Measurements from ENCODE around the gene BHLHE40.
A peak's percentile ranks its signal among the peaks of the same experiment; 100 is the strongest.
"Not testable (repeated sequence)": the region's sequence is repeated elsewhere in the genome, so short reads cannot be mapped to it uniquely, and the experiment has no call there.

Gene BHLHE40

GRCh38 chr3:4950351-4950784 is 28.9 kb upstream of the BHLHE40 start:
- DNase-seq (ENCODE audit: low spot score in 2 of 2) (no peak), ATAC-seq (ENCODE audit: low read depth) (no peak)
- H3K27me3 Mint-ChIP-seq, result no peaks in the 10 kb centered on the region
- no peaks in the 10 kb centered on the region for H3K9me3 Mint-ChIP-seq
- no peaks in the 10 kb centered on the region for H3K36me3 Mint-ChIP-seq
- no peak overlapping the region for H3K4me3 Mint-ChIP-seq
- no peak overlapping the region for H3K27ac Mint-ChIP-seq
- H3K4me1 Mint-ChIP-seq, result no peaks in the 10 kb centered on the region

- Mint-ChIP-seq H3K4me1 (no peaks in the 10 kb centered on the region), H3K27ac (no peak overlapping the region), H3K4me3 (no peak overlapping the region), H3K36me3 (no peaks in the 10 kb centered on the region), H3K27me3 (no peaks in the 10 kb centered on the region), H3K9me3 (no peaks in the 10 kb centered on the region)
- ATAC-seq (ENCODE audit: low read depth) (no peak), DNase-seq (ENCODE audit: low spot score in 2 of 2) (no peak)
These were observed 28.3 kb upstream of the BHLHE40 start for GRCh38 chr3:4950948-4951347.

- Mint-ChIP-seq H3K27ac (no peak overlapping the region), H3K27me3 (no peaks in the 10 kb centered on the region), H3K9me3 (no peaks in the 10 kb centered on the region), H3K36me3 (peaks cover 4% of the 10 kb centered on the region), H3K4me3 (no peak overlapping the region), H3K4me1 (no peaks in the 10 kb centered on the region)
- no peak for ATAC-seq (ENCODE audit: low read depth)
- DNase-seq (ENCODE audit: low spot score in 2 of 2), result no peak
These were observed 26.1 kb upstream of the BHLHE40 start for GRCh38 chr3:4953119-4953518.

DNA sequence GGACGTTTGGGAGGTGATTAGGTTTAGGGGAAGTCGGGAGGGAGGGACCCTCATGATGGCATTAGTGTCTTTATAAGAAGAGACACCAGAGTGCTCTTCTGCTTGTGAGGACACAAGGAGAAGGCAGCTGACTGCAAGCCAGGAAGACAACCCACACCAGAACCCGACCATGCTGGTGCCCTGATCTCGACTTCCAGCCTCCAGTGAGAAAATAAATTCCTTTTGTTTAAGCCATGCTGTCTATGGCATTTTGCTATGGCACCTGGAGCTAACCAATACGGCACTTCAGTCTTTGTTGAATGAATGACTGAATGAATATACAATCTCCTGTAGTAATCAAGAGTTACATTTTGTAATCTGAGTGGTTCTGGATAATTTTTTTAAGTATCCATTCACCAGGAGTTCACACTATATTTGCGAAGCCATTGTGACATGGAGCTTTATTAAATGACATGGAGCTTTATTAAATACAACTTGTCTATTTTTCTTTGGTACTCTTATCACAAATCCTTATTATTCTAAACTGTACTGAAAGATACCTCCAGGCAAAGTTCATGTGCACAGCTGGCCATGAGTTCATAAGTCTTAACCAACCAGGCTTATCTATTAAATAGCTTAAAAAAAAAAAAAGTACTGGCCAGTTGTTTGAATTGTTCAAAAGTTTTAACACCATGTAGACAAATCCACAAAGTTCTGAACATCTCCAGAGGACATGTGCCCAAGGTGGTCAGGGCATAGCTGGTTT is 24.8 kb upstream of the BHLHE40 start:
- H3K36me3 Mint-ChIP-seq, result peaks cover 8% of the 10 kb centered on the region
- H3K4me1 Mint-ChIP-seq, result no peaks in the 10 kb centered on the region
- H3K27ac Mint-ChIP-seq, result no peak overlapping the region
- no peaks in the 10 kb centered on the region for H3K27me3 Mint-ChIP-seq
- ATAC-seq (ENCODE audit: low read depth) (no peak), DNase-seq (ENCODE audit: low spot score in 2 of 2) (no peak)
- H3K9me3 Mint-ChIP-seq, result peaks cover 4% of the 10 kb centered on the region
- H3K4me3 Mint-ChIP-seq, result no peak overlapping the region

DNA sequence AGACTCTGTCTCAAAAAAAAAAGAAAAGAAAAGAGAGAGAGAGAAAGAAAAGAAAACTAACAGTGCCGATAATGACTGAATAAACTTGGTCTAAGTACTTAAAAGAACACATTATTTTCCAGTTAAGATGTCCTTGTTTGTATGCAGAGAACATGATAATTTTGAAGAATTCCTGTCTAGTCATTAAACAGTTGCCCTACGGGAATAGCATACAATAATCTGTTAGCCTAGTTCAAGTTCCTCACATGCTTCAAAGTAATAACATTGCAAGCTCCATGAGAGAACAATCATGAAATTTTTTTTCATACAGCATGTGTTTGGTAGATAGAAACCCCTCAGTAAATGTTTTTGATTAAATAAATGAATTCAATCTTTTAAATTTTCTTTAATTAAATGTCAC is 23.1 kb upstream of the BHLHE40 start:
- H3K4me1 Mint-ChIP-seq, result peaks cover 2% of the 10 kb centered on the region
- no peak for DNase-seq (ENCODE audit: low spot score in 2 of 2)
- H3K27ac Mint-ChIP-seq, result no peak overlapping the region
- H3K27me3 Mint-ChIP-seq, result no peaks in the 10 kb centered on the region
- no peak for ATAC-seq (ENCODE audit: low read depth)
- peaks cover 4% of the 10 kb centered on the region for H3K9me3 Mint-ChIP-seq
- no peak overlapping the region for H3K4me3 Mint-ChIP-seq
- H3K36me3 Mint-ChIP-seq, result peaks cover 10% of the 10 kb centered on the region

DNA sequence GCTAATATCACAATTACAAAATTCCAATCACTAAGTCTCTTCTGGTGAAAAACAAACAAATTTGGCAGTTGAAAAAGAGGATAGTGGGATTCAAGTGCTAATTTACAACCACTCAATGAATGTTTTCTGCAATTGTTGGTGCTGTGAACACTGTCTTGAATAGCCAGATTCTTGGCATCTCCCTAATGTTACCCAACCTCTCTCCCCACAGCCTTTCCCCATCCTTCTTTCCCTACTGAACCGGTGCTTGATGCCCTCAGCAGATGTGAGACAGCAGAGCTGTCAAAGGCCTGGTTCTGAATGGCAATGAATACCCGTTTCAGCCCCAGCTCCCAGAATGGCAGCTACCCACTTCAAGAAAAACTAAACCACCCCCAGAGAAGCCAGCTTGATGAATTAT is 22.5 kb upstream of the BHLHE40 start:
- H3K27me3 Mint-ChIP-seq, result no peaks in the 10 kb centered on the region
- H3K9me3 Mint-ChIP-seq, result peaks cover 4% of the 10 kb centered on the region
- no peak overlapping the region for H3K27ac Mint-ChIP-seq
- peaks cover 3% of the 10 kb centered on the region for H3K4me1 Mint-ChIP-seq
- ATAC-seq (ENCODE audit: low read depth) (no peak), DNase-seq (ENCODE audit: low spot score in 2 of 2) (no peak)
- H3K4me3 Mint-ChIP-seq, result no peak overlapping the region
- peaks cover 10% of the 10 kb centered on the region for H3K36me3 Mint-ChIP-seq

DNA sequence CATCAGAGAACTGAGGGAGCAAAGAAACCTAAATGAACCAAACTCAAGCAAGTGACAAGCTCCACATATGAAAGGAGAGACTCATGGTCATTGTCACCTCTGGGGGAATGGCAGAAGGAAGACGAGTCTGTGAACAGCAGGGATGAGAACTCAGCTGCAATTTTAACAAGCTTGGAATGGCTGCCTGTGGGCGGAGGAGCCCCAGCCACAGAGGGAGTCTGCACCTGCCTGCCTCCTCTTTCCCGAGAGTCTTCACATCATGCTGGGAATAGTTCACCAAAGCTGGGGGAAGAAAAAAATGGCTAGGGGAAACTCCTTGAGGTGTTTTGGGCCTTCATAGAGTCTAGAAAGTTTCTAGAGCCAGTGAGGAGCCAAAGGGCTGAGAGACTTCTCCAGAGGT is 21.3 kb upstream of the BHLHE40 start:
- no peaks in the 10 kb centered on the region for H3K27me3 Mint-ChIP-seq
- peaks cover 10% of the 10 kb centered on the region for H3K36me3 Mint-ChIP-seq
- H3K27ac Mint-ChIP-seq, result no peak overlapping the region
- H3K4me1 Mint-ChIP-seq, result peaks cover 3% of the 10 kb centered on the region
- DNase-seq (ENCODE audit: low spot score in 2 of 2) (no peak), ATAC-seq (ENCODE audit: low read depth) (no peak)
- H3K9me3 Mint-ChIP-seq, result peaks cover 4% of the 10 kb centered on the region
- H3K4me3 Mint-ChIP-seq, result no peak overlapping the region

DNA sequence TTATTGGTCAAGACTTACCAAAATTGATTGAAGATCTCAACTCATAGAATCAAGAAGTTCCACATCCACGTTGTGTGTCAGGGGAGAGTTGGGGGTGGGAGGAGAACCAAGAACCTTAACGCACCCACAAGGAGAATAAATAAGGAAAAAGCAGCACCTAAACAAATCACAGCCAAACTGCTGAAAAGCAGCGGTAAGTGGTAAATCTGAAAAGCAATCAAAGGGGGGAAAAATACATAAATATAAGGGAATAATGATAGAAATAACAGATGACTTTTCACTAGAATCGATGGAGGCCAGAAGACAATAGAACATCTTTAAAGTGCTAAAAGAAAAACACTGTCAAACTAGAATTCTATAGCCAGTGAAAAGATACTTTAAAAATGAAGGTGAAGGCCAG is 20.1 kb upstream of the BHLHE40 start:
- Mint-ChIP-seq H3K9me3 (peaks cover 4% of the 10 kb centered on the region), H3K4me3 (no peak overlapping the region), H3K27me3 (no peaks in the 10 kb centered on the region), H3K36me3 (peaks cover 10% of the 10 kb centered on the region), H3K4me1 (peaks cover 3% of the 10 kb centered on the region), H3K27ac (no peak overlapping the region)
- DNase-seq (ENCODE audit: low spot score in 2 of 2), result no peak
- no peak for ATAC-seq (ENCODE audit: low read depth)

- H3K9me3 Mint-ChIP-seq; H3K4me3 Mint-ChIP-seq; H3K27me3 Mint-ChIP-seq; DNase-seq (ENCODE audit: low spot score in 2 of 2); ATAC-seq (ENCODE audit: low read depth); H3K27ac Mint-ChIP-seq: not testable (repeated sequence)
- H3K4me1 Mint-ChIP-seq, result peaks cover 15% of the 10 kb centered on the region
- H3K36me3 Mint-ChIP-seq, result peaks cover 13% of the 10 kb centered on the region
These were observed 17.4 kb upstream of the BHLHE40 start for GRCh38 chr3:4961865-4962264.

GRCh38 chr3:4963669-4964570 is 15.3 kb upstream of the BHLHE40 start:
- H3K9me3 Mint-ChIP-seq, result peaks cover 13% of the 10 kb centered on the region
- H3K4me1 Mint-ChIP-seq, result peaks cover 16% of the 10 kb centered on the region
- no peaks in the 10 kb centered on the region for H3K27me3 Mint-ChIP-seq
- ATAC-seq (ENCODE audit: low read depth) (no peak), DNase-seq (ENCODE audit: low spot score in 2 of 2) (no peak)
- no peak overlapping the region for H3K4me3 Mint-ChIP-seq
- no peak overlapping the region for H3K27ac Mint-ChIP-seq
- H3K36me3 Mint-ChIP-seq, result peaks cover 16% of the 10 kb centered on the region

DNA sequence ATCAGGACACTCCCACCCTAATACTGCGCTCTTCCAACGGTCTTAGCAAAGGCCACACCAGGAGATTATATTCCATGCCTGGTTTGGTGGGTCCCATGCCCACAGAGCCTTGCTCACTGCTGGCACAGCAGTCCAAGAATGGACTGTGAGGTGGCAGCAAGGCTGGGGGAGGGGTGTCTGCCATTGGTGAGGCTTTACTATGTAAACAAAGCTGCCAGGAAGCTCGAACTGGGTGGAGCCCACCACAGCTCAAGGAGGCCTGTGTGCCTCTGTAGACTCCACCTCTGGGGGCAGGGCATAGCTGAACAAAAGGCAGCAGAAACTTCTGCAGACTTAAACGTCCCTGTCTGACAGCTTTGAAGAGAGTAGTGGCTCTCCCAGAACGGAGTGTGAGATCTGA is 13.2 kb upstream of the BHLHE40 start:
- peak; percentile 22 for ATAC-seq (ENCODE audit: low read depth)
- Mint-ChIP-seq H3K4me1 (peaks cover 21% of the 10 kb centered on the region), H3K9me3 (peaks cover 10% of the 10 kb centered on the region), H3K4me3 (peak overlapping the region; percentile 14), H3K36me3 (peaks cover 12% of the 10 kb centered on the region)
- not testable (repeated sequence) for H3K27me3 Mint-ChIP-seq; H3K27ac Mint-ChIP-seq; DNase-seq (ENCODE audit: low spot score in 2 of 2)

DNA sequence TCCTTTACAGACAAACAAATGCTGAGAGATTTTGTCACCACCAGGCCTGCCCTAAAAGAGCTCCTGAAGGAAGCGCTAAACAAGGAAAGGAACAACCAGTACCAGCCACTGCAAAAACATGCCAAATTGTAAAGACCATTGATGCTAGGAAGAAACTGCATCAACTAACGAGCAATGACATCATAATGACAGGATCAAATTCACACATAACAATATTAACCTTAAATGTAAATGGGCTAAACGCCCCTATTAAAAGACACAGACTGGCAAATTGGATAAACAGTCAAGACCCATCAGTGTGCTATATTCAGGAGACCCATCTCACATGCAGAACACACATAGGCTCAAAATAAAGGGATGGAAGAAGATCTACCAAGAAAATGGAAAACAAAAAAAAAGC is 11.6 kb upstream of the BHLHE40 start:
- not testable (repeated sequence) for H3K4me3 Mint-ChIP-seq; H3K27me3 Mint-ChIP-seq; ATAC-seq (ENCODE audit: low read depth); DNase-seq (ENCODE audit: low spot score in 2 of 2); H3K27ac Mint-ChIP-seq
- Mint-ChIP-seq H3K4me1 (peaks cover 20% of the 10 kb centered on the region), H3K9me3 (peaks cover 10% of the 10 kb centered on the region), H3K36me3 (peaks cover 11% of the 10 kb centered on the region)

DNA sequence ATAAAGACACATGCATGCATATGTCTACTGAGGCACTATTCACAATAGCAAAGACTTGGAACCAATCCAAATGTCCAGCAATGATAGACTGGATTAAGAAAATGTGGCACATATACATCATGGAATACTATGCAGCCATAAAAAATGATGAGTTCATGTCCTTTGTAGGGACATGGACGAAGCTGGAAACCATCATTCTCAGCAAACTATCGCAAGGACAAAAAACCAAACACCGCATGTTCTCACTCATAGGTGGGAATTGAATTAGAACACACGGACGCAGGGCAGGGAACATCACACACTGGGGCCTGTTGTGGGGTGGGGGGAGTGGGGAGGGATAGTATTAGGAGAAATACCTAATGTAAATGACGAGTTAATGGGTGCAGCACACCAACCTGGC is 7.8 kb upstream of the BHLHE40 start:
- not testable (repeated sequence) for ATAC-seq (ENCODE audit: low read depth); H3K27ac Mint-ChIP-seq
- peaks cover 10% of the 10 kb centered on the region for H3K9me3 Mint-ChIP-seq

GRCh38 chr3:4971838-4972237 is 7.4 kb upstream of the BHLHE40 start:
- DNase-seq (ENCODE audit: low spot score in 2 of 2), result no peak
- peaks cover 22% of the 10 kb centered on the region for H3K4me1 Mint-ChIP-seq
- H3K27ac Mint-ChIP-seq, result no peak overlapping the region
- peaks cover 9% of the 10 kb centered on the region for H3K9me3 Mint-ChIP-seq
- no peak overlapping the region for H3K4me3 Mint-ChIP-seq
- peaks cover 8% of the 10 kb centered on the region for H3K36me3 Mint-ChIP-seq
- no peak for ATAC-seq (ENCODE audit: low read depth)
- no peaks in the 10 kb centered on the region for H3K27me3 Mint-ChIP-seq

More for the DNA sequence above, 7.8 kb upstream of the BHLHE40 start:
- not testable (repeated sequence) for H3K4me3 Mint-ChIP-seq; H3K27me3 Mint-ChIP-seq; DNase-seq (ENCODE audit: low spot score in 2 of 2)
- H3K36me3 Mint-ChIP-seq, result peaks cover 11% of the 10 kb centered on the region
- H3K4me1 Mint-ChIP-seq, result peaks cover 21% of the 10 kb centered on the region

Measured in memory B cell (primary cell).